Breast epithelium (tissue), 3 donors: ENCODE data around the gene MYO3B.

Source experiments
- CTCF ChIP-seq, 3 donors: fragments of 450-650 bp; IDR thresholded peaks; one replicate each; pipeline ENCODE4 v1.5.1; 2016 to 2017; ENCODE audit warnings: antibody characterized with exemption in 3 of 3, mild to moderate bottlenecking in 3 of 3, moderate library complexity in 3 of 3
- POLR2A ChIP-seq: fragments of 450-650 bp; IDR thresholded peaks from one replicate; pipeline ENCODE4 v1.6.1; 2016; ENCODE audit warnings: antibody characterized with exemption, mild to moderate bottlenecking, moderate library complexity

- TF ChIP-seq POLR2A (no peak), CTCF (IDR thresholded peaks at IDR 0.05) (no peak)
Measured at GRCh38 chr2:170339750-170340692, 162.1 kb downstream of the MYO3B start.
